CD4-positive, alpha-beta T cell (primary cell): ENCODE measurements around the gene MAPT. TPM values are rescaled to one million over a fixed set of nuclear protein-coding genes. Genes with fewer than 3 reads are reported as not detected.

Experiments
- ATAC-seq: fragments of 200-7000 bp; cut with Tn5 transposase; one replicate; pipeline ENCODE4 v1.10.0; 2022; ENCODE audit warnings: mild to moderate bottlenecking; ENCODE audit not compliant: poor library complexity
- CTCF ChIA-PET: fragments of 350-600 bp; sonication (Branson Sonifier 250); formaldehyde crosslinking; loops from one replicate; lab custom pipeline; 2021; ENCODE audit warnings: antibody characterized with exemption, inconsistent platforms; lab: Charles Lee
- POLR2A ChIA-PET: fragments of 350-600 bp; sonication (Branson Sonifier 250); formaldehyde crosslinking; loops from one replicate; lab custom pipeline; 2021; ENCODE audit warnings: antibody characterized with exemption, inconsistent platforms; lab: Charles Lee
- DNase-seq, 14 experiments: peaks; one replicate each; pipeline ENCODE4 v3.0.0-alpha.2; 2013 to 2020; ENCODE audit warnings: mixed read lengths in 2 of 14
- H3K27ac ChIP-seq, 2 donors: one replicate each; pipeline versions ENCODE4 v1.5.1 to v1.7.0; 2013; ENCODE audit warnings: low read length in 2 of 2, low read depth in 1 of 2, mild to moderate bottlenecking in 1 of 2
- H3K27me3 ChIP-seq, 2 experiments: 1 replicate in 1 of 2; 2 replicates in 1 of 2; pipeline versions ENCODE4 v1.6.1 to v1.7.0; 2013; ENCODE audit warnings: low read length in 2 of 2, control low read depth in 1 of 2, mild to moderate bottlenecking in 1 of 2, moderate library complexity in 1 of 2; ENCODE audit not compliant: insufficient read depth in 2 of 2, control insufficient read depth in 1 of 2
- H3K36me3 ChIP-seq: one replicate; pipeline ENCODE4 v1.6.1; 2013; ENCODE audit warnings: low read length, control low read depth; ENCODE audit not compliant: insufficient read depth
- H3K4me1 ChIP-seq: one replicate; pipeline ENCODE4 v1.6.1; 2013; ENCODE audit warnings: low read length, control low read depth; ENCODE audit not compliant: insufficient read depth
- H3K4me3 ChIP-seq: one replicate; pipeline ENCODE4 v1.5.1; 2013; ENCODE audit warnings: mild to moderate bottlenecking, low read length, moderate library complexity
- H3K9me3 ChIP-seq, 2 experiments: 1 replicate in 1 of 2; 2 replicates in 1 of 2; pipeline versions ENCODE4 v1.6.1 to v1.7.0; 2013; ENCODE audit warnings: low read length in 2 of 2, mild to moderate bottlenecking in 2 of 2, control low read depth in 1 of 2, moderate library complexity in 1 of 2; ENCODE audit not compliant: control insufficient read depth in 1 of 2, insufficient read depth in 1 of 2
- H3K27ac Mint-ChIP-seq: one replicate; pipeline ENCODE4 v1.8.0; 2020; ENCODE audit warnings: mixed read lengths
- H3K27me3 Mint-ChIP-seq: one replicate; pipeline ENCODE4 v1.8.0; 2021; ENCODE audit warnings: mixed read lengths
- H3K36me3 Mint-ChIP-seq: one replicate; pipeline ENCODE4 v1.8.0; 2021; ENCODE audit warnings: low read depth, mixed read lengths
- H3K4me1 Mint-ChIP-seq: one replicate; pipeline ENCODE4 v1.8.0; 2021; ENCODE audit warnings: low read depth, mixed read lengths
- H3K4me3 Mint-ChIP-seq: one replicate; pipeline ENCODE4 v1.8.0; 2020; ENCODE audit warnings: mild to moderate bottlenecking, mixed read lengths
- H3K9me3 Mint-ChIP-seq: one replicate; pipeline ENCODE4 v1.8.0; 2020; ENCODE audit warnings: mixed read lengths
- CTCF ChIP-seq: fragments of 200-600 bp; IDR thresholded peaks from one replicate; pipeline ENCODE4 v1.8.0; 2022; ENCODE audit warnings: antibody characterized with exemption, mild to moderate bottlenecking
- intact Hi-C, 2 experiments: fragments of 100-400 bp; cut with DNase I in 1 of 2; cut with micrococcal nuclease in 1 of 2; formaldehyde crosslinking; loops; one replicate each; pipeline versions ENCODE4 v1.15.1 to v1.9.0; 2023 to 2025; cut with DNase I, micrococcal nuclease
- total RNA-seq, 174 experiments: library from RNA in 2 of 174; stranded (reverse) in 2 of 174; gene quantifications; one replicate each; pipeline ENCODE4 v1.2.3 and lab custom pipeline; 2021 to 2026

Gene MAPT
- total RNA-seq, 2 experiments from 2014 or later, result 0.41 to 0.53 TPM

- H3K4me3 Mint-ChIP-seq, result no peak overlapping the region
- H3K4me3 ChIP-seq, result no peak overlapping the region
- H3K4me1 ChIP-seq, result peaks cover 4% of the 10 kb centered on the region
- no peaks in the 10 kb centered on the region for H3K4me1 Mint-ChIP-seq
- ATAC-seq, result no peak
- no peaks in the 10 kb centered on the region for H3K27me3 Mint-ChIP-seq
- H3K27ac ChIP-seq, result no peak overlapping the region
- no peaks in the 10 kb centered on the region for H3K9me3 Mint-ChIP-seq
- H3K36me3 ChIP-seq, result peaks cover 28% of the 10 kb centered on the region
- CTCF ChIA-PET, result no interaction called here
- H3K36me3 Mint-ChIP-seq, result peaks cover 53% of the 10 kb centered on the region
- no peaks in the 10 kb centered on the region for H3K9me3 ChIP-seq
- H3K27me3 ChIP-seq, result no peaks in the 10 kb centered on the region
- intact Hi-C loops, result no loop called here
- POLR2A ChIA-PET, result interaction anchor here (0.5 kb wide), 1 partner anchor 17 kb away, joined by 5 read pairs; no protein-coding TSS in a partner anchor
- DNase-seq, result no peak
- H3K27ac Mint-ChIP-seq, result peak overlapping the region; percentile 69
- TF ChIP-seq CTCF, result no peak
These were observed 132.1 kb downstream of the MAPT start for GRCh38 chr17:46026166-46027047.

GRCh38 chr17:46027048-46027975 is 133.0 kb downstream of the MAPT start:
- no peaks in the 10 kb centered on the region for H3K4me1 ChIP-seq
- H3K36me3 ChIP-seq, result peaks cover 37% of the 10 kb centered on the region
- H3K27ac ChIP-seq, result no peak overlapping the region
- H3K4me3 ChIP-seq, result no peak overlapping the region
- Mint-ChIP-seq H3K9me3 (no peaks in the 10 kb centered on the region), H3K36me3 (peaks cover 62% of the 10 kb centered on the region), H3K27ac (peak overlapping the region; percentile 69), H3K4me1 (no peaks in the 10 kb centered on the region), H3K4me3 (no peak overlapping the region), H3K27me3 (no peaks in the 10 kb centered on the region)
- ATAC-seq (no peak), DNase-seq (no peak)
- no peak for TF ChIP-seq CTCF
- POLR2A ChIA-PET, result no interaction called here
- no peaks in the 10 kb centered on the region for H3K9me3 ChIP-seq
- intact Hi-C loops, result no loop called here
- no peaks in the 10 kb centered on the region for H3K27me3 ChIP-seq
- CTCF ChIA-PET, result interaction anchor here (1.3 kb wide), 1 partner anchor 17 kb away, joined by 3 read pairs; no protein-coding TSS in a partner anchor

GRCh38 chr17:46027976-46028325 is 133.6 kb downstream of the MAPT start:
- CTCF ChIA-PET, result interaction anchor here (1.3 kb wide), 1 partner anchor 17 kb away, joined by 3 read pairs; no protein-coding TSS in a partner anchor
- peak overlapping the region; percentile 69 for H3K27ac Mint-ChIP-seq

More at GRCh38 chr17:46027976-46028325, 133.6 kb downstream of the MAPT start:
- no peak overlapping the region for H3K4me3 Mint-ChIP-seq
- no peak for TF ChIP-seq CTCF
- DNase-seq, result no peak
- intact Hi-C loops, result no loop called here
- H3K9me3 Mint-ChIP-seq, result no peaks in the 10 kb centered on the region
- no peaks in the 10 kb centered on the region for H3K4me1 ChIP-seq
- H3K27me3 Mint-ChIP-seq, result no peaks in the 10 kb centered on the region
- no peaks in the 10 kb centered on the region for H3K27me3 ChIP-seq
- peaks cover 43% of the 10 kb centered on the region for H3K36me3 ChIP-seq
- ATAC-seq, result no peak
- peaks cover 69% of the 10 kb centered on the region for H3K36me3 Mint-ChIP-seq
- no peaks in the 10 kb centered on the region for H3K4me1 Mint-ChIP-seq
- POLR2A ChIA-PET, result no interaction called here
- H3K27ac ChIP-seq, result peak overlapping the region in 1 of 2 donors; percentile 16
- no peak overlapping the region for H3K4me3 ChIP-seq
- H3K9me3 ChIP-seq, result no peaks in the 10 kb centered on the region
